SU-DHL-6 (cell line): ENCODE measurements around the gene HAUS7.

Source experiments
- EZH2phosphoT487 ChIP-seq: fragments of 200-600 bp; sonication (generic), shearing (Covaris generic); conservative IDR thresholded peaks from 2 replicates; pipeline ENCODE4 v1.6.1; 2018; ENCODE audit warnings: mild to moderate bottlenecking, antibody characterized with exemption, low read length, moderate library complexity, mixed read lengths
- TF ChIP-seq, protein P1 (sequence below): fragments of 200-600 bp; sonication (generic); IDR thresholded peaks from one replicate; pipeline ENCODE4 v1.5.1; 2017; ENCODE audit warnings: antibody characterized with exemption, mild to moderate bottlenecking, low read length, moderate library complexity; ENCODE audit not compliant: insufficient read depth, poor library complexity, severe bottlenecking

- TF ChIP-seq, protein P1, sequence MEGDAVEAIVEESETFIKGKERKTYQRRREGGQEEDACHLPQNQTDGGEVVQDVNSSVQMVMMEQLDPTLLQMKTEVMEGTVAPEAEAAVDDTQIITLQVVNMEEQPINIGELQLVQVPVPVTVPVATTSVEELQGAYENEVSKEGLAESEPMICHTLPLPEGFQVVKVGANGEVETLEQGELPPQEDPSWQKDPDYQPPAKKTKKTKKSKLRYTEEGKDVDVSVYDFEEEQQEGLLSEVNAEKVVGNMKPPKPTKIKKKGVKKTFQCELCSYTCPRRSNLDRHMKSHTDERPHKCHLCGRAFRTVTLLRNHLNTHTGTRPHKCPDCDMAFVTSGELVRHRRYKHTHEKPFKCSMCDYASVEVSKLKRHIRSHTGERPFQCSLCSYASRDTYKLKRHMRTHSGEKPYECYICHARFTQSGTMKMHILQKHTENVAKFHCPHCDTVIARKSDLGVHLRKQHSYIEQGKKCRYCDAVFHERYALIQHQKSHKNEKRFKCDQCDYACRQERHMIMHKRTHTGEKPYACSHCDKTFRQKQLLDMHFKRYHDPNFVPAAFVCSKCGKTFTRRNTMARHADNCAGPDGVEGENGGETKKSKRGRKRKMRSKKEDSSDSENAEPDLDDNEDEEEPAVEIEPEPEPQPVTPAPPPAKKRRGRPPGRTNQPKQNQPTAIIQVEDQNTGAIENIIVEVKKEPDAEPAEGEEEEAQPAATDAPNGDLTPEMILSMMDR, result no peak
- no peak for TF ChIP-seq EZH2phosphoT487
Observed at GRCh38 chrX:153462291-153462690, 8.1 kb downstream of the HAUS7 start.
